Measurements from ENCODE around the gene FCRL1.

Gene FCRL1

GRCh38 chr1:157833145-157833544 lies 13.2 kb upstream of the FCRL1 start:
- no peaks in the 10 kb centered on the region for H3K9me3 ChIP-seq (ENCODE audit: insufficient read depth, low read depth, low read length)
- no peak overlapping the region for H3K4me3 ChIP-seq (ENCODE audit: low read length)
- H3K36me3 ChIP-seq (ENCODE audit: insufficient read depth, low read depth, low read length), result no peaks in the 10 kb centered on the region
- H3K27ac ChIP-seq (ENCODE audit: low read length), result no peak overlapping the region
- H3K9ac ChIP-seq (ENCODE audit: low read depth, low read length), result no peak overlapping the region
- H3K4me1 ChIP-seq (ENCODE audit: insufficient read depth, low read length), result no peaks in the 10 kb centered on the region
- H3K27me3 ChIP-seq (ENCODE audit: insufficient read depth, low read length), result no peaks in the 10 kb centered on the region

- no peak overlapping the region for H3K4me3 ChIP-seq (ENCODE audit: low read length)
- H3K4me1 ChIP-seq (ENCODE audit: insufficient read depth, low read length), result no peaks in the 10 kb centered on the region
- H3K9ac ChIP-seq (ENCODE audit: low read depth, low read length), result no peak overlapping the region
- H3K27me3 ChIP-seq (ENCODE audit: insufficient read depth, low read length), result no peaks in the 10 kb centered on the region
- no peak overlapping the region for H3K27ac ChIP-seq (ENCODE audit: low read length)
- H3K9me3 ChIP-seq (ENCODE audit: insufficient read depth, low read depth, low read length), result no peaks in the 10 kb centered on the region
- no peaks in the 10 kb centered on the region for H3K36me3 ChIP-seq (ENCODE audit: insufficient read depth, low read depth, low read length)
Measured at GRCh38 chr1:157831968-157832626, 12.2 kb upstream of the FCRL1 start.

GRCh38 chr1:157830887-157831286 lies 11.0 kb upstream of the FCRL1 start:
- Histone ChIP-seq H3K9me3 (ENCODE audit: insufficient read depth, low read depth, low read length) (no peaks in the 10 kb centered on the region), H3K36me3 (ENCODE audit: insufficient read depth, low read depth, low read length) (no peaks in the 10 kb centered on the region), H3K27me3 (ENCODE audit: insufficient read depth, low read length) (no peaks in the 10 kb centered on the region), H3K9ac (ENCODE audit: low read depth, low read length) (no peak overlapping the region), H3K27ac (ENCODE audit: low read length) (no peak overlapping the region), H3K4me3 (ENCODE audit: low read length) (no peak overlapping the region), H3K4me1 (ENCODE audit: insufficient read depth, low read length) (no peaks in the 10 kb centered on the region)

GRCh38 chr1:157829711-157830110 lies 9.8 kb upstream of the FCRL1 start:
- Histone ChIP-seq H3K27ac (ENCODE audit: low read length) (no peak overlapping the region), H3K4me1 (ENCODE audit: insufficient read depth, low read length) (no peaks in the 10 kb centered on the region)

GRCh38 chr1:157829210-157829609 lies 9.3 kb upstream of the FCRL1 start:
- Histone ChIP-seq H3K27me3 (ENCODE audit: insufficient read depth, low read length) (no peaks in the 10 kb centered on the region), H3K4me1 (ENCODE audit: insufficient read depth, low read length) (no peaks in the 10 kb centered on the region), H3K27ac (ENCODE audit: low read length) (no peak overlapping the region), H3K9me3 (ENCODE audit: insufficient read depth, low read depth, low read length) (no peaks in the 10 kb centered on the region), H3K4me3 (ENCODE audit: low read length) (no peak overlapping the region), H3K9ac (ENCODE audit: low read depth, low read length) (no peak overlapping the region), H3K36me3 (ENCODE audit: insufficient read depth, low read depth, low read length) (no peaks in the 10 kb centered on the region)

More at GRCh38 chr1:157829711-157830110, 9.8 kb upstream of the FCRL1 start:
- Histone ChIP-seq H3K27me3 (ENCODE audit: insufficient read depth, low read length) (no peaks in the 10 kb centered on the region), H3K9ac (ENCODE audit: low read depth, low read length) (no peak overlapping the region), H3K4me3 (ENCODE audit: low read length) (no peak overlapping the region), H3K9me3 (ENCODE audit: insufficient read depth, low read depth, low read length) (no peaks in the 10 kb centered on the region), H3K36me3 (ENCODE audit: insufficient read depth, low read depth, low read length) (no peaks in the 10 kb centered on the region)

DNA sequence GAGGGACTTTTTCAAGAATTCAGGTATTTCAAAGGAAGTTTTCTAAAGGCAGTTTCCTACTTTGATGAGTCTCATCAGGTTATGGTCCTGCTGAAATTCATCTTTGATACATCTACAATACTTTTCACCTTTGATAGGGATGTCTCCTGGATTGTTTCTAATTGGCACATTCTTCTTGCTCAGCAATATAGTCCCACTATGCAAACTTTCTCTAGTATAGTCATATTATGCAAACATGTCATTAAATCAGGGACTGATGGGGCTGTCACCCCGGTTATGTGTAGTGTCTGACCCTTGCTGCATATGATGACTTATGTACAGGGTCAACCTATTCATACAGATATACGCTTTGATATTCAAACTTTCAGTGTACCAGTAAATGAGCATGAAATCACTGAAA lies 379 bp upstream of the FCRL1 start:
- no peaks in the 10 kb centered on the region for H3K4me1 ChIP-seq (ENCODE audit: insufficient read depth, low read length)
- H3K36me3 ChIP-seq (ENCODE audit: insufficient read depth, low read depth, low read length), result no peaks in the 10 kb centered on the region
- H3K9ac ChIP-seq (ENCODE audit: low read depth, low read length), result no peak overlapping the region
- no peaks in the 10 kb centered on the region for H3K27me3 ChIP-seq (ENCODE audit: insufficient read depth, low read length)
- no peak overlapping the region for H3K4me3 ChIP-seq (ENCODE audit: low read length)
- H3K27ac ChIP-seq (ENCODE audit: low read length), result no peak overlapping the region
- H3K9me3 ChIP-seq (ENCODE audit: insufficient read depth, low read depth, low read length), result no peaks in the 10 kb centered on the region

DNA sequence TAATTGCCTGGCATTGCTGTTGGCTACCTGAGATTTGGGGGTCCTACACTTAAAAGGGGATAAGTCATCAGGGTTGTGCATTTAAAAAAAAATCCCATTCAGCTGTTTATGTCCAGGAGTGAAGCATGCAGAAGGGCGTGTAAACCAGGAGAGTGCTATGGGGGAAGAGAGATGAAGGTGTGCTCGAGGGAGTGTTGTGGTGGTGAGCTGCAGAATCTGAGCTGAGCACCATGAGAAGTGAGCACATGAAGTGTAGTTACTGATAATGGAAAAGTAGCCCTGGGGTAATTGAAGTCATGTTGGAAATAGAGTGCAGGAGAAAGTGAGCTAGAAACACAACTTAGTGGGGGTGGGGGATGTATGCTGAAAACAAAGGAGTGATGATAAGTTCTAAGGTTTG lies 705 bp downstream of the FCRL1 start:
- no peak overlapping the region for H3K4me3 ChIP-seq (ENCODE audit: low read length)
- no peaks in the 10 kb centered on the region for H3K9me3 ChIP-seq (ENCODE audit: insufficient read depth, low read depth, low read length)
- no peaks in the 10 kb centered on the region for H3K27me3 ChIP-seq (ENCODE audit: insufficient read depth, low read length)
- H3K9ac ChIP-seq (ENCODE audit: low read depth, low read length), result no peak overlapping the region
- no peaks in the 10 kb centered on the region for H3K4me1 ChIP-seq (ENCODE audit: insufficient read depth, low read length)
- no peak overlapping the region for H3K27ac ChIP-seq (ENCODE audit: low read length)
- H3K36me3 ChIP-seq (ENCODE audit: insufficient read depth, low read depth, low read length), result no peaks in the 10 kb centered on the region

DNA sequence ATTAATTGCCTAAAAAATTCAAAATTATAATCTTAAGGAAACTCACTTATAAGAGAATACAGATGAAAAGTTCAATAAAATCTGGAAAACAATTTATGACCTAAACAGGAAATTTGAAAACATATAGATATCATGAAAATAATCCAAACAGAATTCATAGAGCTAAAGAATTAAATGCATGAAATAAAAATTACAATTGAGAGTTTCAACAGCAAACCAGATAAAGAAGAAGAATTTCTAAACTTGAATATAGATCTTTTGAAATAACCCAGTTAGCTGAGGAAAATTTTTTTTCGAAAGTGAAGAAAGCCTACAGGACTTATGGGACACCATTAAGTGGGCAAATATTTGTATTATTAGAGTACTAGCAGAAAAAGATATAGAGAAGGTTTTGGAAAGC lies 6.7 kb downstream of the FCRL1 start:
- Histone ChIP-seq H3K36me3 (ENCODE audit: insufficient read depth, low read depth, low read length) (no peaks in the 10 kb centered on the region), H3K4me1 (ENCODE audit: insufficient read depth, low read length) (no peaks in the 10 kb centered on the region), H3K4me3 (ENCODE audit: low read length) (no peak overlapping the region), H3K9me3 (ENCODE audit: insufficient read depth, low read depth, low read length) (no peaks in the 10 kb centered on the region), H3K27me3 (ENCODE audit: insufficient read depth, low read length) (no peaks in the 10 kb centered on the region), H3K27ac (ENCODE audit: low read length) (no peak overlapping the region), H3K9ac (ENCODE audit: low read depth, low read length) (no peak overlapping the region)

DNA sequence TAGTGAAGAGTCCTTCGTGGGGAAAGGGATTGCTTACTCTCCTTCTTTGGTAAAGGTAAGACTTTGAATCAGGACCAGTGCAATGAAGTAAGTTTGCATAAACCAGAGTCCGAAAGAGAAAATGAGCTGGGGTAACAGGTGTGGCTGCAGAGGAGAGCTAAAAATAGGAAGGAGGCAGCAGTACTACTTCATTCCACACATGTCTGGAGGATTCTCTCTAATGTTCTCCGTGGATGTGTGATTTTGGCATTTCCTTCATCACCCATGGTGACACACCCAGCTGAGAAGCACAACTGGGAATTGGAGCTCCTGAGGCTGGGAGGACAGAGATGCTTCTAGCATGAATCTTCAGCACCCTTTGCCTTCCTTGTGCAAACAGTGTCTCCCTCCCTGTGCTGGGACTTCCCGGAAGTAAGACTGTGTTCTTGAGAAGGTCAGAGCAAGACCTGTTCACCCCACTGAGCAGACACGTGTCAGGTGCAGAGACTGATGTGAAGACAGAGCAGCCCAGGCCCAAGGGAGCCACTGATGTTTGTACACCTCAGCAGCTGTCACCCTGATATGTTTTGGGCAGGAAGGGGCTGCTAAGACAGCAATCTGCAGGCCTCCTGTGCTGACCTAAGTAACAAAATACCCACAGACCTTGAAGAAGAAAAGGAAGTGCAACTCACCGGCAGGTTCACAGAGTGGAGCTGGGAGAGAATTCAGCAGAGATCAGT lies 13.3 kb downstream of the FCRL1 start:
- Histone ChIP-seq H3K27ac (ENCODE audit: low read length) (no peak overlapping the region), H3K9ac (ENCODE audit: low read depth, low read length) (no peak overlapping the region), H3K27me3 (ENCODE audit: insufficient read depth, low read length) (no peaks in the 10 kb centered on the region), H3K4me3 (ENCODE audit: low read length) (no peak overlapping the region), H3K9me3 (ENCODE audit: insufficient read depth, low read depth, low read length) (no peaks in the 10 kb centered on the region), H3K4me1 (ENCODE audit: insufficient read depth, low read length) (no peaks in the 10 kb centered on the region), H3K36me3 (ENCODE audit: insufficient read depth, low read depth, low read length) (no peaks in the 10 kb centered on the region)

DNA sequence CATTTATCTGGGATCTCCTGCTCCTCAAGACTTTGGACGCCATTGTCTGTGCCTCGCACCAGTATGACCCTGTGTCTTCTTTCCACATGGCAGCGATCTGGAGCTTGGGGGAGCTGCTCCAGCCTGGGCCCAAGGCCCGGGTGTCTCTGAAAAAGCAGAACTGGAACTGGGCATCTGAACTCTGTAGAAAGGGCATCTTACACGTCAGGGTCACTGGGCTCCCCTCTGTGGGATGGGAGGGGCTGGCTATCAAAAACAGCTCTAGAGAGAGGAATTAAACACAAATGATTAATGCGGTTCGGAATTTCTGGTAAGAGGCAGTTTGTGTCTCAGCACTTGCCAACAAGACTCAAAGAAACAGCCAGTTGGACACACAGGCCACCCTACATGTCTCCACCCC lies 16.1 kb downstream of the FCRL1 start:
- Histone ChIP-seq H3K27ac (ENCODE audit: low read length) (no peak overlapping the region), H3K4me3 (ENCODE audit: low read length) (no peak overlapping the region), H3K4me1 (ENCODE audit: insufficient read depth, low read length) (no peaks in the 10 kb centered on the region), H3K9me3 (ENCODE audit: insufficient read depth, low read depth, low read length) (no peaks in the 10 kb centered on the region), H3K27me3 (ENCODE audit: insufficient read depth, low read length) (no peaks in the 10 kb centered on the region), H3K36me3 (ENCODE audit: insufficient read depth, low read depth, low read length) (no peaks in the 10 kb centered on the region), H3K9ac (ENCODE audit: low read depth, low read length) (no peak overlapping the region)

- Histone ChIP-seq H3K36me3 (ENCODE audit: insufficient read depth, low read depth, low read length) (no peaks in the 10 kb centered on the region), H3K9me3 (ENCODE audit: insufficient read depth, low read depth, low read length) (no peaks in the 10 kb centered on the region), H3K4me1 (ENCODE audit: insufficient read depth, low read length) (no peaks in the 10 kb centered on the region), H3K27me3 (ENCODE audit: insufficient read depth, low read length) (no peaks in the 10 kb centered on the region), H3K4me3 (ENCODE audit: low read length) (no peak overlapping the region), H3K27ac (ENCODE audit: low read length) (no peak overlapping the region), H3K9ac (ENCODE audit: low read depth, low read length) (no peak overlapping the region)
Measured at GRCh38 chr1:157799996-157800395, 19.9 kb downstream of the FCRL1 start.

- Histone ChIP-seq H3K27me3 (ENCODE audit: insufficient read depth, low read length) (no peaks in the 10 kb centered on the region), H3K27ac (ENCODE audit: low read length) (no peak overlapping the region), H3K9me3 (ENCODE audit: insufficient read depth, low read depth, low read length) (peaks cover 11% of the 10 kb centered on the region; the same call in 1 of the 2 replicates), H3K4me3 (ENCODE audit: low read length) (no peak overlapping the region), H3K4me1 (ENCODE audit: insufficient read depth, low read length) (no peaks in the 10 kb centered on the region), H3K36me3 (ENCODE audit: insufficient read depth, low read depth, low read length) (no peaks in the 10 kb centered on the region), H3K9ac (ENCODE audit: low read depth, low read length) (no peak overlapping the region)
Measured at GRCh38 chr1:157798211-157798610, 21.7 kb downstream of the FCRL1 start.

Data from iPS-20b (cell line).